ENCODE results near the gene HTR3C.
"Not testable (repeated sequence)": the region's sequence is repeated elsewhere in the genome, so short reads cannot be mapped to it uniquely, and the experiment has no call there.

The HTR3C gene, protein sequence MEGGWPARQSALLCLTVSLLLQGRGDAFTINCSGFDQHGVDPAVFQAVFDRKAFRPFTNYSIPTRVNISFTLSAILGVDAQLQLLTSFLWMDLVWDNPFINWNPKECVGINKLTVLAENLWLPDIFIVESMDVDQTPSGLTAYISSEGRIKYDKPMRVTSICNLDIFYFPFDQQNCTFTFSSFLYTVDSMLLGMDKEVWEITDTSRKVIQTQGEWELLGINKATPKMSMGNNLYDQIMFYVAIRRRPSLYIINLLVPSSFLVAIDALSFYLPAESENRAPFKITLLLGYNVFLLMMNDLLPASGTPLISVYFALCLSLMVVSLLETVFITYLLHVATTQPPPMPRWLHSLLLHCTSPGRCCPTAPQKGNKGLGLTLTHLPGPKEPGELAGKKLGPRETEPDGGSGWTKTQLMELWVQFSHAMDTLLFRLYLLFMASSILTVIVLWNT

DNA sequence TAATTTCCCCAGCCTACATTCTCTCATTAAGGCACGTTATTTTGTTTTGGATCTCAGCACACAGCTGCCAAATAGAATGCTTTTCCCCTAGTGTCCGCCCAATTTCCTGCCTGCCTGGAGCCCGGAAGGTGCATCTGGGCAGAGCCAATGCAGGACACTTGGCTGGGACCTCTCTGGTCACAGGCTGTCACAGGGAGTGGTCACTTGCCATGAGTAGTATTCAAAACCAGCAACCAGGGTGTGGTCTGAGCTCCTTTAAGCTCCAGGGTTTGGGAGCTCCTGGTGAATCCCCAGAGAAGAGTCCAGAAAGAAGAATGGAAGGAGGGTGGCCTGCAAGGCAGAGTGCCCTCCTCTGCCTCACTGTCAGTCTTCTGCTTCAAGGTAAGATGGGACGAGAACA is at the start of gene HTR3C:
Gene HTR3C (plus strand): TSS at position 281 of the 400 bp plus-strand sequence. CDS start 34 bp downstream, at position 315.
- no peak for DNase-seq

DNA sequence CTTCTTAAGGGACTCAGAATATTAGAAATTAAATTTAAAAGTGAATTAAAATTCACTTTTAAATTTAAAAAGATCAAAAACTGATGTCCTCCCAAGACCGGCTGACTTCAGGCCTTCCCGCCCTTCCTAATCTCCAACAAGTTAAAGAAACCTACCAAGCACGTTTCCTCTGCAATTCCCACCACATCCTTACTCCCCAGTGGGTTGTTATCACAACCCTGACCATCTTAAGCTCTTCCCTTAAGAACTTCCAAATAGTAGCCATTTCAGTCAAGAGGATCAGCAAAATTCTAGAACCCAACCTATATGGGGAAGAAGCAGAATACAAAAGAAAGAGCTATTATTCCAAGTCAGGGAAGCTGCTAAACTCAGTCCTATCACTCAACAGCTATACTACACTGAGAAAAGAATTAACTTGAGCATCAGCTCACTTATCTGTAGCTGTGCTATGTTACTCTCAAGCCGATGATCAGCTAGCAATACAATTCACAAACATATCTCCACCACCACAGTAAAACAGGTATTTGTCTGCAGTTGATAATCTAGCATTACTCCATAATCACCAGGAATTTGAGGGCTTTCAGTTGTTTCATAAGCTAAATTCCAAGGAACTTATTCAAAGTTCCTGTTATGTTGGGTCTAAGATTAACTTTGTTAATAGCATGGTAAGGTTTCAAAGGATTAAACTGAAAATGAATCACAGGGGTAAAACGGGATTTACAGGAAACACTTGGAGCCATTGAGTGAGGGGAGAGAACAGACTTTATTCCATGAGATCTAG is 49.5 kb upstream of the HTR3C start:
- DNase-seq = no peak

DNA sequence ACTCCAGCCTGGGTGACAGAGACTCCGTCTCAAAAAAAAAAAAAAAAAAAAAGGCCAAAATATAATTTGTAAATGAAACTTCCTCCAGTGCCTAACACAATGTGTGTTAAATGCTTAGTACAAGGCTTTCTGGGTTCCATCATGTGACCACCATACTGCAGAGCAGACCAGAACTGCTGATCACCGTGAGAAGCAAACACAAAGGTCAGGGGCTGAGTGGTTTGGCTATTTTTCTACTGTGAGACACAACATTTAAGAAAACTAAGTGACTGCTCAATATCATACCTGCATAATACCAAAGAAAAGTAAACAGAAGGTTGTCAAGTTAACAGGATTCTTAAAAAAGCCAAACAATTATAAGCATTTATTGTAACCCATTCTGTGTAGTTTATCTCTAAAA is 48.4 kb upstream of the HTR3C start:
- no peak for DNase-seq

DNA sequence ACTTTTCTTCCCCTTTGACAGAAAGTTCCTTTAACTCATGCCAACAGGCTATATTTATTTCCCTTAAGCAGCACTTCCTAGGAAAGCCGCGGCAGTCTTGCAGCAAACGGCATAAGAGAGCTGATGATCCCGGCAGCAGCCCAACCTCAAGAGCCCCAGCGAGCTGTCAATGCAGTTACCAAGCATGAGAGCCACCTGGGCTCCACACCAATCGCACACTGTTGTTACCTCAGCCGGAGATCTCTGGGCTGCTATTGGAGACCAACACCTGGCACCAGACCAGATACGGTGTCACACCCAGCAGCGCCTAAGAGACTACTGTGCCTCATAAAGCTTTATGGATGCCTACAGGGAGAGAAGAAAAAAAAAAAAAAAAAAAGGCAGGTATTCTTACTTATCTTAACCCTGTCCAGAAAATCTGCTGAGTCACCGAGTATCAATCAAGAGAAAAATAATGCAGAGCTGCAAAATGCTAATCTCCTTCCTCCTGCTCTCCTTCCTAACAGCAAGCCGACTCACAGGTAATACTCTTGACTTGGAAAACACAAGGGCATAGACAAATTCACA is 46.8 kb upstream of the HTR3C start:
- DNase-seq = peak; percentile 1 to 4

DNA sequence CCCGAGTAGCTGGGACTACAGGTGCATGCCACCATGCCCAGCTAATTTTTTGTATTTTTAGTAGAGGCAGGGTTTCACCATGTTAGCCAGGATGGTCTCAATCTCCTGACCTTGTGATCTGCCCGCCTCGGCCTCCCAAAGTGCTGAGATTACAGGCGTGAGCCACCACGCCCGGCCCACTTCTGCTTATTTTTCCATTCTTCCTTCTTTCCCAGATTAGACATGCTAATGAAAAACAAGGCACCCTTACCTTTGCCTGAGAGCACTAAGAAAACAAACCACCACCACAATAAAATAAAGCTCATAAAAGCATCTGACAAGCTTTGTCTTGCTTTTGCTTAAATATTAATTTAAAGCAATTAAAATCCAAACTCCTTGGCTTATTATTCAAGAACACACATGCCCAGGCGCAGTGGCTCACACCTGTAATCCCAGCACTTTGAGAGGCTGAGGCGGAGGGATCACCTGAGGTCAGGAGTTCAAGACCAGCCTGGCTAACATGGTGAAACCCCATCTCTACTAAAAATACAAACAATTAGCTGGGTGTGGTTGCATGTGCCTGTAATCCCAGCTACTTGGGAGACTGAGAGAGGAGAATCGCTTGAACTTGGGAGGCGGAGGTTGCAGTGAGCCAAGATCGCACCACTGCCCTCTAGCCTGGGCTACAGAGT is 45.6 kb upstream of the HTR3C start:
- not testable (repeated sequence) for DNase-seq

DNA sequence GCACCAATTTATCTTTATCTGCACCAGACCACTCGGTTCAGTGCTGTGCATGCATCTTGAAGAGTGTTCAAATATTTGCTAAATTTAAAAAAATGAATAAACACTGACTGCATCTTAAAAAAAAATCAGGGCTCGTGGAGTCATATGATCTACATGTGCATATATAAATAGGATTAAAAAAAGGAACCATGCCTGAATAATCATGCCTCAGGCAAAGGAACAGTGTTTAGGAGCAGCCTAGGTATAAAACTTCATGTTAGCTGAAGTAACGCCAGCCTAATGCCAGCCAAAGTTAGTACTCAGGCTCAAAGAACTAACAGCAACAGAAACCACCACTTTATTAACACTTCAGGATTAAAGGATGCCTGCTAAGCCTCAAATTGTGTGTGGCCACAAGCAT is 44.7 kb upstream of the HTR3C start:
- DNase-seq = no peak

DNA sequence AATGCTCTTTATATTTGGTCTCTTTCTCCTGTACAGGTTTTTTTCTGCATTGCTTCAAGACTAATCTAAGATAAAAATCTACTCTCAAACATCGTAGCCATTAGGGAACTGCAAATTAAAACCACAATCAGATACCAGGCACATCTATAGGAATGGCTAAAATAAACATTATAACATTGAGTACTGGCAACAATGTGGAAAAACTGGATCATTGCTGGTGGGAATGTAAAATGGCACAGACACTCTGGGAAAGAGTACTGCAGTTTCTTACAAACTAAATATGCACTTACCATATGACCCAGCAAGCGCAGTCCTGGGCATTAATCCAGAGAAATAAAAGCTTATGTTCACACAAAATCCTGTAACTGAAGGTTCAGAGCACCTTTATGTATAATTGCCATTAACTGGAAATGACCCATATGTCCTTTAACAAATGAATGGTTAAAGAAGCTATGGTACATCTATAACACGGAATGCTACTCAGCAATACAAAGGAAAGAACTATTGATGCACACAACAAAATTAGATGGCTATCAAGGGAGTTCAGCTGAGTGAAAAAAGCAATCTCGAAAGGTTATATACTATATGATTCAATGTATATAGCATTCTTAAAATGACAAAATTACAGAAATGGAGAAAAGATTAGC is 41.5 kb upstream of the HTR3C start:
- DNase-seq = no peak

DNA sequence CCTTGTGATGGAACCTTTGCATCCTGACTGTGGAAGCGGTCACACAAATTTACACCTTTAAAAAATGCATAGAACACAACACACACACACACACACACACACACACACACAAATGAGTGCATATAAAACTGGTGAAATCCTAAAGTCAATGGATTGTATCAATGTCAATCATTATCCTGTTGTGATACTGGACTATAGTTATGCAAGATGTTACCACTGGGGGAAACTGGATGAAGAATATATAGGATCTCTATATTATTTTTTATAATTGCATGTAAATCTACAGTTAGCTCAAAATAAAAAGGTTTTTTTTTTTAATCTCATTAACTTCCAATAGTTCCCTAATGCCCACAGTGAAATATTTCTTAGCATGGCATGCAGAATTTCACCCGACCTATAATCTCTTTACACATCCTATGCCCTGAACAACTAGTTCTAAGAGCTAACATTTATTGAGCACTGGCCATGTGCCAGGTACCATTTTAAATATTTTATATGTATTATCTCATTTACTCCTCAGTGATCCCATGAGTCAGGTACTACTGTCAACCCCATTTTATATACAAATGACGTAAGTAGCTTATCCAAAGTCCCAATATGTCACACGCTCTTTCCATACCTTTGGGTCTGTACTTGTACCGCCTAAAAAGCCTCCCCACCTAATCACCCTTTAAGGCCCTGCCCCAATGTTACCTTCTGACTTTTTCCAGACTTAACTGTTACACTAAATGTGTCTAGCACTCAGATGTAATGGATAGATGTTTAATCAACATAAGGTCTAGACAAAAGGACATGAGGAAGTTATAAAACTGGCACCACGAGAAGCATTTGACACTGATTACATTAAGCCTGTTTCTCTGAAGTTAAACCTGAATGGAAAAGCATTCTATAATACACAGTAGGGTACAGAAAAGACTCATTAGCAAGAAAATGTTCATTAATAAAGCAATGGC is 40.6 kb upstream of the HTR3C start:
- DNase-seq = no peak

DNA sequence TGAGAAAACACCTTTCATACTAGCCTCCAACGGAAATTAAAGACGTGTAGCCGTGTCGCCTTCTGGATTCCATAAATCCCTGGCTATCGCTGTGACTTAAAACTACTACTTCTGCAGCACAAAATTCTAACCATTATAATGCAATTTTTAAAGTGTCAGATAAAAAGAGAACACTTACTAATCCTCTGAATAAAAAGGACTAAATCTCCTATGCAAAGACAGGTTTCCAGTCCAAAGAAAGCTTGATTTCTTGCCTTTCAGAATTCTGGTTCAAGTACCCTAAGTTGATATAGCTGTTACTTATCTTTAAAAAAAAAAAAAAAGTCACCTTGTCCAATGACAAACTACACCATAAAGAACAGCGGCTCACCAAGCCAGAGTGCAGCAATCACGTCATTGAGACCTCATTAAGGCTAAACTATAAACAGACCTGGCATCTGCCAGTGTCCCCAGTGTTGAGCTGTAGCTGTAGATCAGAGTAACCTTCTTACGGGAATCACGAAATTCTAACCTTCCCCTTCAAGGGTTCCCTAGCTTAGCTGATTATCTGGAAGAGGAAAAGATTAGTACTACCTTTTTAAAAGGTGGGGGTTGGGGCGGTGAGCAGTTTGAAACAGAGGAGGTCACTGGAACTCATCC is 37.3 kb upstream of the HTR3C start:
- DNase-seq = no peak

DNA sequence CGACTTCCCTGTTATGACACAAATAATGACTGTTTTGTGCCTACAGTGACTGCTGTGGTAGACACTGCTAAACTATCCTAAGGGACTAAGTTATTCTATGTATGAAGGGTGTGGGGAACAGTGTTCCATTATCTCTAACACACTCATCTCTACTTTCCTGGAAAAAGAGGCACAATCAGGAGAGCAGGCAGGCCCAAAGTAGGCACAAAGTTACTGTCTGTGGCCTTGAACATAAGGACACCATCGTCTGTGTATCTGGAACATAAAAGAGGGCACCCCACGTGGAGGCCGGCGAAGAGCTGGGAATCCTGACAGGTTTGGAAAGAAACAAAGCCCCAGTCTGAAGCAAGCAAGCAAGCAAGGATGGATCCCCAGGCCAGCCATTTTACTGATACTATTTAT is 36.7 kb upstream of the HTR3C start:
- no peak for DNase-seq

DNA sequence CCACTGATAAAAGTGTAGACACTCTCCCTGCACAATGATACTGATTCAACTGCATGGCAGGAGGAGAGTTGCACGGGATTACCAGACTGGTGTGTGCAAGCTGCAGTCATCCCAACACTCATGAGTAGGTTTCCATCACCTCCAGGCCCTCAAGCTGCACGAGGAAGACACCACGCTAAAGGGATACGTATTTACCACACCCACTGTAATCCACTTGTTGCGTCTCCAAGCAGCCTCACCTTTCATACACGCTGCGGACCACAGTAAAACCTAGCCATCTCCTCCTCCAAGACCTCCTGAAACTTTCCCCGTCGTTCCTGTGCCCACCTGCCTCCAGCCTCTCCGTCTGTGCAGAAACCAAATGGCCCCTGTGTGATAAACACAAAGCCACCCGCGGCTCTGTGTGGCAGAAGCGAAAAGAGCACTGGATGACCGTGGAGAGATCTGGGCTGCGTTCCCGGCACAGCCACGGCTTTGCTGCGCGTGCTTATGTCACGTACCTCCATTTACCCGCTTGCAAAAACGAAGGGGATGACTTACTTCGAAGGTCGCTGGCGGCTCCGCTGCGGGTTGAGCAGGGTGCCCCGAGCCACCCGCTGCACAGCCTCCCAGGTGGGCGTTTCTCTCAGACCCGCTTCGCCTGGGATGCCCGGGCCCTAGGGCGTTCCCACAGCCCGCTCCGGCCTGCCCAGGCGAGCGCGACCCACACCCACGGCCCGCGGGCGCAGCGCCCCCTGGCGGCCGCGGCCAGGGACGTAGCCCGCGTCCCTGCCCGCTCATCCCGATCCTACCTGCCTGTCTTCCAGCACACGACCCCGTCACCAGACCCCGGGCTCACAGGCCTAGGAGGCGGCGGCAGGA is 35.8 kb upstream of the HTR3C start:
- peak; percentile 46 to 63 for DNase-seq

DNA sequence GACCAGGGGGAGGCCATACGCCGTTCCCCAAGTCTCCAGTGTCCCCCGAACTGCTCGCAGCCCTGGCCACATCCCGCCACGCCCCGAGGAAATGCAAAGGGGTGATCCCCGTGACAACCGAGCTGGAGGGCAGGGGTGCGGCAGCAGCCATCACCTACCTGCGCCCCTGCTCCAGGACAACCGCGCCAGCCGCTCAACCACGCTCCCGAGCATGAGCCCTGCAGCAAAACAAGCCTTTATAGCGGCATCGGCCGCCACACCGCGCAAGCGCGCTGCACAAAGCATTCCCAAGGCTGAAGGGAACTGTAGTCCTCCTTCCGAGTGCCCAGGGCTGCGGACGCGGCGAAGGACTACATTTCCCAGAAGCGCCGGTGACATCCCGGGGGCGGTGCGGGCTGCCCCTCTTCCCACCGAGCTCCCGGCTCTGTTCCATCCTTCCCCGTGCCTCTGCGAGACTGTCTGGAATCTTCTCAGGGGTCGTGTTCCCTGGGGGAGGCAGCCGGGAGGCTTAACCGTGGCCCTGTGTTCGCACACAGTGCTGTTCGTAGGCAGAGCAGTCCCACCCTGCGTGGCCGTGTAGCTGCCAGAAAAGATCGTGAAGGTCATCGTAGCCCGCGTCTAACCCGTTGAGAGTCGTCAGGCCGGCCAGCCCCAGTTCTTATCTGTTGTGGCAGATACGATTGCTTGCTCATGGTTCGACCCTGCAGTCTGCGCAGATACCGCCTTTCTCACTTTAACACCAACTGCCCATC is 35.0 kb upstream of the HTR3C start, which contains the start of gene ABCC5:
Gene ABCC5 (minus strand): TSS at position 213 of the 752 bp plus-strand sequence. CDS start 3,492 bp downstream, outside the sequence.
- peak; percentile 86 to 89 for DNase-seq

DNA sequence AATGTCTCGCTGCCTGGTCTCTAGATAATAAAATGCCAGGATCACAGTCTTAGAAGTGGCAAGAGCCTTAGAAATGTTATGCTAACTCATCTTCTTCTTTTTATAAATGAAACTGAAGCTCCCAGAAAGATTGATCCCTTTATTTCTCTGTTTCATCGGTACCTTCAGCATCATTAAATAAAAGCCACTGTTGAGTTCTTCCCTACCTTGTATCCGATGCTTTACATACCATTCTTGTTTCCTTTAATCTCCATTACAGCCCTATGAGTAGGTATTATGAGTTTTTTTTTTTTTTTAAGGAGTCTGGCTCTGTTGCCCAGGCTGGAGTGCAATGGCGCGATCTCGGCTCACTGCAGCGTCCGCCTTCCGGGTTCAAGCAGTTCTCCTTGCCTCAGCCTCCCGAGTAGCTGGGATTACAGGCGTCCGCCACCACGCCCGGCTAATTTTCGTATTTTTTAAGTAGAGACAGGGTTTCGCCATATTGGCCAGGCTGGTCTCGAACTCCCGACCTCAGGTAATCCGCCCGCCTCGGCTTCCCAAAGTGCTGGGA is 34.3 kb upstream of the HTR3C start:
- DNase-seq = no peak

DNA sequence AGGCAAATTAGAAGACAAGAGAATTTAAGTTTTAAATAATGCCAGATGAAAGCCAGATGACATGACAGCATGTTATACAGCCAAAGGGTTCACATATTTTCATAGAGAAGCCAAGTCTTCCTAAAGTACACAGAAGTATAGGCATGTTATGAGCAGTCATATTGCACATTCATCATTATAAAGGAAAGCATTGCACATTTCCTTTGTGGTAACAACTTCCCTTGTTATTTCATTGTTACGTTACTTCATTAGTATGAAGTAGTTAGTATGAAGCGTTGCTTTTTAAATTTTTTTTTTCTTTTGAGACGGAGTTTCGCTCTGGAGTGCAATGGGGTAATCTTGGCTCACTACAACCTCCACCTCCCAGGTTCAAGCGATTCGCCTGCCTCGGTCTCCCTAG is 30.5 kb upstream of the HTR3C start:
- DNase-seq = no peak

DNA sequence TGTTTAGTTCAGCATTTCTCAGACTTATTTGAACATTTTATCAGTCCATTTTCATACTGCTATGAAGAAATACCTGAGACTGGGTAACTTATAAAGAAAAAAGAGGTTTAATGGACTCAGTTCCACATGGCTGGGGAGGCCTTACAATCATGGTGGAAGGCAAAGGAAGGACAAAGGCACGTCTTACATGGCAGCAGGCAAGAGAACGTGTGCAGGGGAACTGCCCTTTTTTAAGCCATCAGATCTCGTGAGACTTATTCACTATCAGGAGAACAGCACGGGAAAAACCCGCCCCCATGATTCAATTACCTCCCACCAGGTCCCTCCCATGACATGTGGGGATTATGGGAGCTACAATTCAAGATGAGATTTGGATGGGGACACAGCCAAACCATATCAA is 27.6 kb upstream of the HTR3C start:
- not testable (repeated sequence) for DNase-seq

DNA sequence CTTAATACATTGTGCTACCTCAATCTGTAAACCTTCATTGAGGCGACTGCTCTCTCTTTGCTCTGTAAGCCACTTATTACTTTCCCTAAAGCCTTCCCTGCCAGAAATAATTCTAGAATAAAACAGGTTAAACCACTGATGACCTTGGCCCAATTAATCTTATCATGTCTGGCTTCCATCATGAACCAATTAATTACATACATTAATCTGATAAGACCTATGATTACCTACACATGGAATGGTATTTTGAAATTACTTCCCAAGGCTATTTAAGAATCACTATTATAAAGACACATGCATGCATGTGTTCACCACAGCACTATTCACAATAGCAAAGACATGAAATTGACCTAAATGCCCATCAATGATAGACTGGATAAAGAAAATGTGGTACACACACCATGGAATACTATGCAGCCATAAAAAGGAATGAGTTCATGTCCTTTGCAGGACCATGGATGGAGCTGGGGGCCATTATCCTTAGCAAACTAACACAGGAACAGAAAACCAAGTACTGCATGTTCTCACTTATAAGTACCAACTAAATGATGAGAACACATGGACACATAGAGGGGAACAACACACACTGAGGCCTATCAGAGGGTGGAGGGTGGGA is 24.5 kb upstream of the HTR3C start:
- DNase-seq = not testable (repeated sequence)

DNA sequence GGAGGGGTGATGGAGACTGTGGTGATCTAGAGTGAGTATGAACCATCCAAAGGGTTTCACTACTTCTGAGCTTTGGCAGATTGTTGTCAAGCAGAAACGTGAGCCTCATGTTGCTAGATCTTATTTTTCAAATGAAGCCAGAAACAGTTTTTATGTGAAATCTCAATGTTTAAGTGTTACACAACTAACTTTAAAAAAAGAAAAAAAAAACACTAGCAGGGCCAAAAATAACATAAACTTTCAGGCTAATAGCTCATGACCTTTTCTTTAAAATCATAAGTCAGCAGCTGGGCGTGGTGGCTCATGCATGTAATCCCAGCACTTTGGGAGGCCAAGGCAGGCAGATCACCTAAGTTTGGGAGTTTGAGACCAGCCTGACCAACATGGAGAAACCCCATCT is 23.4 kb upstream of the HTR3C start:
- no peak for DNase-seq

DNA sequence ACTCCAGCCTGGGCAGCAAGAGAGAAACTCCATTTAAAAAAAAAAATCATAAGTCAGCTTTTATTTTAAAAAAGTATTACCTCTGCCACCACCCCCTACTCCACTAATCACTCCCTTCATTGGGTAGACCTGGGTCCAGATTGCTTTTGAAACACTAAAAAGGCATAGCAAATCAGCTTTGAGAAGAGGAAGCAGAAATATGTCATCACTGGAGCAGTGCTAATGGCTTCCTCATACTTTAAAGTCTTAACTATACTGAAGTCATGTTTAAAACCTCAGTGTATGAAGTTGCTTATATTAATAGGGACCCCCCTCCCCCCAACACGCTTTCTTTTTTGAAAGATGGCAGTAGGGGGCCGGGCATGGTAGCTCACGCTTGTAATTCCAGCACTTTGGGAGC is 22.3 kb upstream of the HTR3C start:
- no peak for DNase-seq

Data from CD4-positive, alpha-beta T cell treated with Interferon alpha-2 for 1 hour (primary cell).